WTC11 (cell line): ENCODE measurements around the gene MAML2. TPM values are rescaled to one million over a fixed set of nuclear protein-coding genes. Genes with fewer than 3 reads are reported as not detected.

Experiments used
- ATAC-seq: fragments of 200-7000 bp; cut with Tn5 transposase; 2 replicates; pipeline ENCODE4 v1.10.0; 2021; ENCODE audit warnings: mild to moderate bottlenecking, moderate library complexity
- CTCF ChIA-PET: fragments of 300-600 bp; sonication (Branson Sonifier 250); formaldehyde crosslinking; loops from one replicate; lab custom pipeline; 2021; ENCODE audit warnings: antibody characterized with exemption; lab: Charles Lee
- POLR2A ChIA-PET: fragments of 350-600 bp; sonication (Branson Sonifier 250); formaldehyde crosslinking; loops from one replicate; lab custom pipeline; 2021; ENCODE audit warnings: antibody characterized with exemption; lab: Charles Lee
- DNase-seq: peaks from one replicate; pipeline ENCODE4 v3.0.0; 2021; ENCODE audit warnings: low spot score
- H3K27ac Mint-ChIP-seq: 2 replicates; pipeline ENCODE4 v1.8.0; 2021; ENCODE audit warnings: mixed read lengths
- H3K27me3 Mint-ChIP-seq: 2 replicates; pipeline ENCODE4 v1.8.0; 2021; ENCODE audit warnings: low read depth, mild to moderate bottlenecking, moderate library complexity, mixed read lengths
- H3K36me3 Mint-ChIP-seq: 2 replicates; pipeline ENCODE4 v1.8.0; 2021; ENCODE audit warnings: mixed read lengths
- H3K4me1 Mint-ChIP-seq: 2 replicates; pipeline ENCODE4 v1.8.0; 2022; ENCODE audit warnings: mixed read lengths
- H3K4me3 Mint-ChIP-seq: 2 replicates; pipeline ENCODE4 v1.8.0; 2021; ENCODE audit warnings: mild to moderate bottlenecking, moderate library complexity, mixed read lengths
- H3K9me3 Mint-ChIP-seq: 2 replicates; pipeline ENCODE4 v1.8.0; 2021; ENCODE audit warnings: mixed read lengths
- EMX1 ChIP-seq: fragments of 250-450 bp; sonication (Bioruptor Pico); IDR thresholded peaks from 2 replicates; pipeline ENCODE4 v1.8.0; 2021; ENCODE audit warnings: mild to moderate bottlenecking
- ETV6 ChIP-seq: sonication (generic); formaldehyde crosslinking; IDR thresholded peaks from 2 replicates; pipeline ENCODE4 v1.8.1; 2022; ENCODE audit warnings: mild to moderate bottlenecking, missing genetic modification reagents
- IRF2 ChIP-seq: sonication (generic); formaldehyde crosslinking; IDR thresholded peaks from 2 replicates; pipeline ENCODE4 v1.8.0; 2022; ENCODE audit warnings: low read depth, missing genetic modification reagents, borderline replicate concordance
- JUN ChIP-seq: sonication (generic); formaldehyde crosslinking; IDR thresholded peaks from 2 replicates; pipeline ENCODE4 v1.8.0; 2023; ENCODE audit warnings: mild to moderate bottlenecking, missing genetic modification reagents
- NR1H2 ChIP-seq: sonication (generic); formaldehyde crosslinking; IDR thresholded peaks from 2 replicates; pipeline ENCODE4 v1.9.0; 2021; ENCODE audit warnings: mild to moderate bottlenecking, moderate library complexity, missing genetic modification reagents
- PRRX2 ChIP-seq: fragments of 250-450 bp; sonication (Bioruptor Pico); IDR thresholded peaks from 2 replicates; pipeline ENCODE4 v1.8.0; 2021; ENCODE audit warnings: mild to moderate bottlenecking
- RORB ChIP-seq: fragments of 250-450 bp; sonication (Bioruptor Pico); IDR thresholded peaks from 2 replicates; pipeline ENCODE4 v1.9.0; 2021; ENCODE audit warnings: mild to moderate bottlenecking
- total RNA-seq: library from RNA; stranded (reverse); gene quantifications from 3 replicates; pipeline ENCODE4 v1.2.3, GENCODE V29; 2021
- TF ChIP-seq, protein P1 (sequence below): sonication (generic); formaldehyde crosslinking; IDR thresholded peaks from 2 replicates; pipeline ENCODE4 v1.8.0; 2022; ENCODE audit warnings: mild to moderate bottlenecking, missing genetic modification reagents
- TF ChIP-seq, protein P2 (sequence below): sonication (generic); formaldehyde crosslinking; IDR thresholded peaks from 2 replicates; pipeline ENCODE4 v1.8.1; 2023; ENCODE audit warnings: mild to moderate bottlenecking, missing genetic modification reagents, borderline replicate concordance
- TF ChIP-seq, protein P3 (sequence below): sonication (generic); formaldehyde crosslinking; conservative IDR thresholded peaks from 2 replicates; pipeline ENCODE4 v1.8.1; 2023; ENCODE audit warnings: mild to moderate bottlenecking, low read depth, missing genetic modification reagents, moderate library complexity
- TF ChIP-seq, protein P4 (sequence below): sonication (generic); formaldehyde crosslinking; IDR thresholded peaks from 2 replicates; pipeline ENCODE4 v1.8.1; 2022; ENCODE audit warnings: missing genetic modification reagents, borderline replicate concordance
- TF ChIP-seq, protein P5 (sequence below): sonication (generic); formaldehyde crosslinking; IDR thresholded peaks from 2 replicates; pipeline ENCODE4 v1.8.0; 2022; ENCODE audit warnings: mild to moderate bottlenecking, missing genetic modification reagents
- TF ChIP-seq, protein P6 (sequence below): fragments of 250-450 bp; sonication (Bioruptor Pico); IDR thresholded peaks from 2 replicates; pipeline ENCODE4 v1.9.0; 2021; ENCODE audit warnings: moderate library complexity, mild to moderate bottlenecking, inconsistent platforms, borderline replicate concordance

The MAML2 gene
- total RNA-seq, 1 experiment from 2014 or later, result 8.1 TPM

DNA sequence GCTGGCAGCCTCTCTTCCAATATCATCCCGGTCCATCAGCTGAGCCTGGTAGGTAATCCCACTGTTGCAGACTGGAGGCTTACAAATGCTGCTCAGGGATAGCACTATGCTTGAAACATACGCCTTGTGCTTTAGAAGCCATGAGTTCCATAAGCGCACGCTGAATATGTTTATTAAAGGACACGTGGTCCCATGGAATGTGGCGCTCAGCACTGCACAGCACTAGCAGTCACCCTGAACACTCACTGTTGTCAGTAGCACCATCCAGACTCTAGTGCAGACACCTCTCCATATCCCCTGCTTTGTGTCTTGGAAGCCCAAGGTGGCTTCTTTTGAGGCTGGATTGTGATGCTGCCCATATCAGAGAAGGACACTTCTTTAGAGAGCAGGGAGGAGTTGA, 120.9 kb downstream of the MAML2 start (continued):
- TF ChIP-seq EMX1 (no peak), ETV6 (CRISPR knock-in tag) (no peak), PRRX2 (CRISPR knock-in tag) (no peak), RORB (CRISPR knock-in tag) (no peak), JUN (no peak)
- TF ChIP-seq, protein P1, sequence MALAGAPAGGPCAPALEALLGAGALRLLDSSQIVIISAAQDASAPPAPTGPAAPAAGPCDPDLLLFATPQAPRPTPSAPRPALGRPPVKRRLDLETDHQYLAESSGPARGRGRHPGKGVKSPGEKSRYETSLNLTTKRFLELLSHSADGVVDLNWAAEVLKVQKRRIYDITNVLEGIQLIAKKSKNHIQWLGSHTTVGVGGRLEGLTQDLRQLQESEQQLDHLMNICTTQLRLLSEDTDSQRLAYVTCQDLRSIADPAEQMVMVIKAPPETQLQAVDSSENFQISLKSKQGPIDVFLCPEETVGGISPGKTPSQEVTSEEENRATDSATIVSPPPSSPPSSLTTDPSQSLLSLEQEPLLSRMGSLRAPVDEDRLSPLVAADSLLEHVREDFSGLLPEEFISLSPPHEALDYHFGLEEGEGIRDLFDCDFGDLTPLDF, result no peak
- TF ChIP-seq, protein P2, sequence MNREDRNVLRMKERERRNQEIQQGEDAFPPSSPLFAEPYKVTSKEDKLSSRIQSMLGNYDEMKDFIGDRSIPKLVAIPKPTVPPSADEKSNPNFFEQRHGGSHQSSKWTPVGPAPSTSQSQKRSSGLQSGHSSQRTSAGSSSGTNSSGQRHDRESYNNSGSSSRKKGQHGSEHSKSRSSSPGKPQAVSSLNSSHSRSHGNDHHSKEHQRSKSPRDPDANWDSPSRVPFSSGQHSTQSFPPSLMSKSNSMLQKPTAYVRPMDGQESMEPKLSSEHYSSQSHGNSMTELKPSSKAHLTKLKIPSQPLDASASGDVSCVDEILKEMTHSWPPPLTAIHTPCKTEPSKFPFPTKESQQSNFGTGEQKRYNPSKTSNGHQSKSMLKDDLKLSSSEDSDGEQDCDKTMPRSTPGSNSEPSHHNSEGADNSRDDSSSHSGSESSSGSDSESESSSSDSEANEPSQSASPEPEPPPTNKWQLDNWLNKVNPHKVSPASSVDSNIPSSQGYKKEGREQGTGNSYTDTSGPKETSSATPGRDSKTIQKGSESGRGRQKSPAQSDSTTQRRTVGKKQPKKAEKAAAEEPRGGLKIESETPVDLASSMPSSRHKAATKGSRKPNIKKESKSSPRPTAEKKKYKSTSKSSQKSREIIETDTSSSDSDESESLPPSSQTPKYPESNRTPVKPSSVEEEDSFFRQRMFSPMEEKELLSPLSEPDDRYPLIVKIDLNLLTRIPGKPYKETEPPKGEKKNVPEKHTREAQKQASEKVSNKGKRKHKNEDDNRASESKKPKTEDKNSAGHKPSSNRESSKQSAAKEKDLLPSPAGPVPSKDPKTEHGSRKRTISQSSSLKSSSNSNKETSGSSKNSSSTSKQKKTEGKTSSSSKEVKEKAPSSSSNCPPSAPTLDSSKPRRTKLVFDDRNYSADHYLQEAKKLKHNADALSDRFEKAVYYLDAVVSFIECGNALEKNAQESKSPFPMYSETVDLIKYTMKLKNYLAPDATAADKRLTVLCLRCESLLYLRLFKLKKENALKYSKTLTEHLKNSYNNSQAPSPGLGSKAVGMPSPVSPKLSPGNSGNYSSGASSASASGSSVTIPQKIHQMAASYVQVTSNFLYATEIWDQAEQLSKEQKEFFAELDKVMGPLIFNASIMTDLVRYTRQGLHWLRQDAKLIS, result no peak
- TF ChIP-seq, protein P3, sequence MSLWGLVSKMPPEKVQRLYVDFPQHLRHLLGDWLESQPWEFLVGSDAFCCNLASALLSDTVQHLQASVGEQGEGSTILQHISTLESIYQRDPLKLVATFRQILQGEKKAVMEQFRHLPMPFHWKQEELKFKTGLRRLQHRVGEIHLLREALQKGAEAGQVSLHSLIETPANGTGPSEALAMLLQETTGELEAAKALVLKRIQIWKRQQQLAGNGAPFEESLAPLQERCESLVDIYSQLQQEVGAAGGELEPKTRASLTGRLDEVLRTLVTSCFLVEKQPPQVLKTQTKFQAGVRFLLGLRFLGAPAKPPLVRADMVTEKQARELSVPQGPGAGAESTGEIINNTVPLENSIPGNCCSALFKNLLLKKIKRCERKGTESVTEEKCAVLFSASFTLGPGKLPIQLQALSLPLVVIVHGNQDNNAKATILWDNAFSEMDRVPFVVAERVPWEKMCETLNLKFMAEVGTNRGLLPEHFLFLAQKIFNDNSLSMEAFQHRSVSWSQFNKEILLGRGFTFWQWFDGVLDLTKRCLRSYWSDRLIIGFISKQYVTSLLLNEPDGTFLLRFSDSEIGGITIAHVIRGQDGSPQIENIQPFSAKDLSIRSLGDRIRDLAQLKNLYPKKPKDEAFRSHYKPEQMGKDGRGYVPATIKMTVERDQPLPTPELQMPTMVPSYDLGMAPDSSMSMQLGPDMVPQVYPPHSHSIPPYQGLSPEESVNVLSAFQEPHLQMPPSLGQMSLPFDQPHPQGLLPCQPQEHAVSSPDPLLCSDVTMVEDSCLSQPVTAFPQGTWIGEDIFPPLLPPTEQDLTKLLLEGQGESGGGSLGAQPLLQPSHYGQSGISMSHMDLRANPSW (CRISPR knock-in tag), result no peak
- TF ChIP-seq, all 79 proteins: peak for 0

DNA sequence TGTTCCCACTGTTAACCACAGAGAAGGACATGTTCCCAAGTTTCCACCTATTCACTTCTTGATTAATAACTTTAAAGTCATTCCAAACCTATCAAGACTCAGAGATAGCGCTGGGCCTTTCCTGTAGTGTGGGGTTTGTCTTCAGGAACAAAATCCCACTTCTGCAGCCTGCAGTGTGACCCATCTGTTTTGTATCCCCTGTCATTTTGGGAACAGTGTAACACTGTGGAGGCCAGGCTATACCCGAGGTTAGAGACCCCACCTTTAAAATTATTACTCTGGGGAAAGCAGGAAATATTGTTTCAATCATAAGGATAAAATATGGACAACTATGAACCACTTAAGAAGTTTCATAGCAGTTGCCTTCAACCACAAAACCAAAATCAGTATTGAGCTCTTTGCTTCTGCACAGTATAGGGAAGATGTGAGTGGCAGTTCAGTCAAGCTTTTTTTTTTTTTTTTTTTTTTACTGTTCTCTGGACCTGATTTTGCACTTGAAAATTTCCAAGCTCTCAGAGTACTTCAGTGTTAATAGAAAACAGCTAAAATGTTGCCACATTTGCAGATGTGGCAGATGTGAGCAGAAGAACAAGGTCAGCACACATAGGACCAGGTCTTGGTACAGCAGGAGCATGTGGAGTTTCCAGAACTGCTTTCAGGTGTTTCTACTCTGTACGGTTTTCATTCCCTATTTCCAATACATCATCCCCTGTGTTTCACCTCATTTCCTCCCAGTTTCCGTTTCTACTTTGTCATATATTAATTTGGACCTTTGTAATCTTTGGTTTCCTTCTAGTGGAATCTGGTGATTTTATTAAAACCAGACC, 121.5 kb downstream of the MAML2 start:
- DNase-seq (no peak), ATAC-seq (no peak)
- no peaks in the 10 kb centered on the region for H3K36me3 Mint-ChIP-seq
- no peaks in the 10 kb centered on the region for H3K9me3 Mint-ChIP-seq
- CTCF ChIA-PET, result interaction anchor here (1.5 kb wide), 1 partner anchor 66 kb away, joined by 3 read pairs; no protein-coding TSS in a partner anchor
- no peak overlapping the region for H3K4me3 Mint-ChIP-seq
- no peak for TF ChIP-seq RORB (CRISPR knock-in tag)
- TF ChIP-seq, protein P4, sequence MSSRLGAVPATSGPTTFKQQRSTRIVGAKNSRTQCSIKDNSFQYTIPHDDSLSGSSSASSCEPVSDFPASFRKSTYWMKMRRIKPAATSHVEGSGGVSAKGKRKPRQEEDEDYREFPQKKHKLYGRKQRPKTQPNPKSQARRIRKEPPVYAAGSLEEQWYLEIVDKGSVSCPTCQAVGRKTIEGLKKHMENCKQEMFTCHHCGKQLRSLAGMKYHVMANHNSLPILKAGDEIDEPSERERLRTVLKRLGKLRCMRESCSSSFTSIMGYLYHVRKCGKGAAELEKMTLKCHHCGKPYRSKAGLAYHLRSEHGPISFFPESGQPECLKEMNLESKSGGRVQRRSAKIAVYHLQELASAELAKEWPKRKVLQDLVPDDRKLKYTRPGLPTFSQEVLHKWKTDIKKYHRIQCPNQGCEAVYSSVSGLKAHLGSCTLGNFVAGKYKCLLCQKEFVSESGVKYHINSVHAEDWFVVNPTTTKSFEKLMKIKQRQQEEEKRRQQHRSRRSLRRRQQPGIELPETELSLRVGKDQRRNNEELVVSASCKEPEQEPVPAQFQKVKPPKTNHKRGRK (CRISPR knock-in tag), result no peak
- no peak for TF ChIP-seq JUN
- TF ChIP-seq, protein P5, sequence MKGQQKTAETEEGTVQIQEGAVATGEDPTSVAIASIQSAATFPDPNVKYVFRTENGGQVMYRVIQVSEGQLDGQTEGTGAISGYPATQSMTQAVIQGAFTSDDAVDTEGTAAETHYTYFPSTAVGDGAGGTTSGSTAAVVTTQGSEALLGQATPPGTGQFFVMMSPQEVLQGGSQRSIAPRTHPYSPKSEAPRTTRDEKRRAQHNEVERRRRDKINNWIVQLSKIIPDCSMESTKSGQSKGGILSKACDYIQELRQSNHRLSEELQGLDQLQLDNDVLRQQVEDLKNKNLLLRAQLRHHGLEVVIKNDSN, result no peak
- TF ChIP-seq, protein P6, sequence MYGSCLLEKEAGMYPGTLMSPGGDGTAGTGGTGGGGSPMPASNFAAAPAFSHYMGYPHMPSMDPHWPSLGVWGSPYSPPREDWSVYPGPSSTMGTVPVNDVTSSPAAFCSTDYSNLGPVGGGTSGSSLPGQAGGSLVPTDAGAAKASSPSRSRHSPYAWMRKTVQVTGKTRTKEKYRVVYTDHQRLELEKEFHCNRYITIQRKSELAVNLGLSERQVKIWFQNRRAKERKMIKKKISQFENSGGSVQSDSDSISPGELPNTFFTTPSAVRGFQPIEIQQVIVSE (CRISPR knock-in tag), result no peak
- TF ChIP-seq IRF2 (CRISPR knock-in tag), result no peak
- no peak for TF ChIP-seq NR1H2
- H3K27ac Mint-ChIP-seq, result no peak overlapping the region
- no peaks in the 10 kb centered on the region for H3K27me3 Mint-ChIP-seq
- H3K4me1 Mint-ChIP-seq, result peaks cover 14% of the 10 kb centered on the region
- POLR2A ChIA-PET, result interaction anchor here (0.6 kb wide), 3 partner anchors 28 to 171 kb away, joined by 3 to 5 read pairs (median 5); no protein-coding TSS in a partner anchor
